Colon (tissue), 2 donors: ENCODE results near the gene RBM20.

ENCODE experiments used
- FAIRE-seq: peaks from 2 replicates; lab custom pipeline; 2012; peaks lifted over from hg19 to GRCh38; lab: Jason Lieb, UNC
- donor health status: control.
- donor health status: control.

The RBM20 gene

DNA sequence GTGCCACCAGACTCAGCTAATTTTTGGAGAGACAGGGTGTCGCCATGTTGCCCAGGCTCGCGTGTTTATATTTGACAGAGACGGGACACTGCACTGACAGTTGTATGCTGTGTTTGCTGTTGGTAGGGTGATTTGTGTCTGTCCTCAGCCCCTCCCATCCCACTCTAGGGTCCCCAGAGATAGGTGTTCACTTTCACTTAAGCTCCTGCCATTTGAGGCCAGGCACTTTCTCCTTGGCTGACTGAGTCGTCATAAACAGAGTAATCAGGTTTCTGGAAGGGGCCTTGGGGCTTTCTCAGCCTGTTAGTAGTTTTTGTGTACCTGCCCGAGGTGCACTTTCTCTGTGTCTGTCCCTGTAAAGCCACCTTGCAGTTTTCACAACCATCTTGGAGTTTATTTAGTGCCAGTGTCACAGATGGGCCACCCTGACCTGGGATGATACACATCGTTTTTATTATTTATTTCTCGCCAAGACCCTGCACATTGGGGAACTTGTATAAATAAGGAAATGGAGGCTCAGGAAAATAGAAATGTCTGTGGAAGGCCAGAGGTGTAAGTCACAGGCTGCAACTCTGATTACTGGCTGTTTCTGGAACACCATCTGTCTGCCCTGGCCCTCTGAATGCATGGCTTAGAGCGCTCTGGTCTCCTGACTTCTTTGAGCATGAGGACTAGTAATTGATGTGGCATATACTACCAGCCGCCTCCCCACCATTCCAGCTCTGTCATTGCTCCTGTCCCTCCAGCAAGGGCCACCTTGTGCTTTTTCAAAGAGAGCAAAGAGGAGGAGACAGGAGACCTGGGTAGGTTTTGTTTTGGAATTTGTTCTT lies 145.7 kb downstream of the RBM20 start:
- no peak for FAIRE-seq

DNA sequence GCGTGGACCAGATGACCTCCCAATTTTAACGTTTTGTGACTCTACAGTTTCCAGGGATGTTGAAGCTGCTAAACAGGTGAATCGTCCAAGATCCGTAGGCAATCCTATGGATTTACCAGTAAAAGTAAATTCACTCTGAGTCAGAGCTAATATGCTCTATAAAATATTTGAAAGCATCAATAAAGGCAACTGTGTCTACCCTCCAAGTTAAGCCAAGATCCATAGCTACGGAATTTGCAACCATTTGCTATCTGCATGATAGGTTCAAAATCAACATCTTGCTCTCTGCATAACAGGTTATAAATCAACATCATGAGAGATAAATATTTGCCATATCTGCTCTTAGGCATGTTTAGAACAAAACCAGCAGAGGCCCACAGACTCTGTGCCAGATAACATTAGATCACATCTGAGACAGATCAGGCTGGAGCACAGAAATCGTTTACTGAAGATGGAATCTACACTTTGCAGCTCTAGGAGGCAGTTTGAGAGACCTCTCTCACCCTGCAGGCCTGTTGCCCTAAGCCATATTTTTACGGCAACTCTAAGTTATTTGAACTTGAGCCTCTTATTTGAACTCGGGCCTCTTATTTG lies 146.9 kb downstream of the RBM20 start:
- FAIRE-seq, result no peak

DNA sequence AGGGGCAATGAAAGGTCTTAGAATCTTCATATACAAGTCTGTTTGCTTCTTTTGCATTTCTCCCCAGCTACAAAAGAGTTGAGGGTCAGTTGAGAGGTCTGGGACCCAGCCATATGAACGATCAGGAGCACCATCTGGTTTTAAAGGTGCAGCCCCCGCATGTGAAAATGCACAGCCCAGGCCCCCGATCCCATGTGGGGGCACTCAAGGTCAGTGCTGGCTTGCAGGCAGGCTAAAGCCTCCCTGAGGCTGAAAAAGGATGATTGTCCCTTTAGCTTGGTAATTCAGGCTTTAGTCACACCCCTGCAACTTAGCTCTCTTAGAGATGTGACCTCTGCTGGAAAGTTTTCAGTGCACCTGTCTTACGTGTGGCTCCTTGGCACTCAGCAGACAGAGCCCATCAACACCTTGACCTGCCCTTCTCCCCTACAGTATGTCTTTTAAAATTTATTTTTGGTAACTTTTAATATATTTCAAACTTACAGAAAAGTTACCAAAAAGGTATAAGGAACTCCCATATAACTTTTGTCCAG lies 147.5 kb downstream of the RBM20 start:
- no peak for FAIRE-seq

GRCh38 chr10:110792476-110793125 lies 148.5 kb downstream of the RBM20 start:
- FAIRE-seq, result no peak

DNA sequence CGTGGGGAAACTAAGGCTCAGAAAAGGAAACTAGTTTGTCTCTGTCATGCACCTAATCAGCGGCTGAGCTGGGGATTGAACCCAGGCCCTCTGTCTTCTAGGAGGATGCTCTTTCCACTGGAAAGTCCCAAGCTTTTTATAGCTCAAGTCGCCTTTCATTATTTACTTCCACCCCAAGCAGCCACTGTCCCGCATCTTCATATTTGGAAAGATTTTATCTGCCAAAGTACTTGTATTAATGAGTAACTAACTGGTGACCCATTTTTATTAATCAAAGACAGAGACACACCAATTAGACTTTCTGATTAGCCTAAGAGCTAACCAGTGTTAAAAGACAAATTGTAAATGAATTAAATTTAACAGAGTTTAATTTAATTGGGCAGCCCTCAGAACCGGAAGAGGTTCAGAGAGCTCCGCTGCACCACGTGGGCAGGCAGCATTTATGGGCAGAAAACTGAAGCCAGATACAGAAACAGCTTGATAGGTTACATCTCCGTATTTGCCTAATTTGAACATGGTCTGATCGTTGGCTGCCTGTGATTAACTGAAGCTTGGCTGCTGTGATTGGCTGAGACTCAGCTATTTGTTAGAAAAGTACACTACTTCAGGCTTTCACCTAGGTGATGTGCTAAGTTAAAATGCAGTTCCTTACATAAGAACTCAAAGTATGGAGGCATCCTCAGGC lies 149.1 kb downstream of the RBM20 start:
- no peak for FAIRE-seq

DNA sequence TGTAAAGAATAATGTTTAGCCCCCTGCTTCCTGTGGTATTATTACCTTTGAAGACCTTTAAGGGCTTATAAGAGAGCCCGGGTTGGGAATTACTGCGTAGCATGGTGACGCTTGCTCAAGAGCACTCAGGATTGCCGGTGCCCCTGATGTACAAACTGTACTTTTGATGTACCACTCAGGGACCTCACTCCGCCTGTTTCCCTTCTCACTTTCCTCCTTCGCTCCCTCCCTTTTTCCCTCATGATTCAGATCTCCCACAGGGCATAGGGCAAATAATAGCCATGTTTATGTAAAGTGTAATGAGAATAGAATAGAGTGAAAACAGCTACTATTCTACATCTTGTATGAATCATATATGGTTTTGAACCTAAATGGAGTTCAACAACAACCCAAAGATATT lies 149.8 kb downstream of the RBM20 start:
- no peak for FAIRE-seq

DNA sequence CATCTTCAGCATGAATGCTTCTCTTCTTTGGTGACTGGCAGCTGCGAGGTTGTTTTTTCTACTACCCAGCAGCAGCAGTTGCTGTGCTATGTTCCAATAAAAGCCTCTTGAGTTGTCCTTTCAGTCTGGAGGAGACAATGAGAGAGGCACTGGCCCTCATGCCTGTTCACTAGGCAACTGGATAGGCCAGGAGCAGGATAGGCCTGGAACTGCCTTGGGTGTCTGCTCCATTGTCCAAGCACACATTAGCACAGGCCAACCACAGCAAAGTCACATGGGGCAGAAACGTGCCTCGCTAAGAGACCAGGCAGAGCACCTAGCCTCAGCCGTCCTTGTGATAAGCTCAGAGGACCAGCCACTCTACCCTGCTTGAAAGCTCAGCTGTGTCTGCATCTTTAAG lies 150.7 kb downstream of the RBM20 start:
- no peak for FAIRE-seq

DNA sequence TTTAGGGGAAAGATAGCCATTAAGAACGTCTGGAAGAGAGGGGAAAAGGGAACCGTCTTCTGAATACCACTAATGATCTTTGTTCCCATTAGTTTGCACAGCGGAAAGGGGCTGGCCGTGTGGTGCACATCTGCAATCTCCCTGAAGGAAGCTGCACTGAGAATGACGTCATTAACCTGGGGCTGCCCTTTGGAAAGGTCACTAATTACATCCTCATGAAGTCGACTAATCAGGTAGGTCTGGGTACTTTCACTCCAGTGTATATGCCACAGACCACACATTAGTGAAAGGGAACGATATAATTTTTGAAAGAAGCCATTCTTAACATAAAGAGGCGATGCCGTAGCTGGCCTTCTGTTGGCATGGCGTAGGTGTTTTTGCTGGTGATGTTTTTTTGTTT lies 153.3 kb downstream of the RBM20 start:
- FAIRE-seq, result no peak

- no peak for FAIRE-seq
These were observed 154.2 kb downstream of the RBM20 start for GRCh38 chr10:110798340-110798739.

GRCh38 chr10:110802090-110802489 lies 158.0 kb downstream of the RBM20 start:
- no peak for FAIRE-seq

DNA sequence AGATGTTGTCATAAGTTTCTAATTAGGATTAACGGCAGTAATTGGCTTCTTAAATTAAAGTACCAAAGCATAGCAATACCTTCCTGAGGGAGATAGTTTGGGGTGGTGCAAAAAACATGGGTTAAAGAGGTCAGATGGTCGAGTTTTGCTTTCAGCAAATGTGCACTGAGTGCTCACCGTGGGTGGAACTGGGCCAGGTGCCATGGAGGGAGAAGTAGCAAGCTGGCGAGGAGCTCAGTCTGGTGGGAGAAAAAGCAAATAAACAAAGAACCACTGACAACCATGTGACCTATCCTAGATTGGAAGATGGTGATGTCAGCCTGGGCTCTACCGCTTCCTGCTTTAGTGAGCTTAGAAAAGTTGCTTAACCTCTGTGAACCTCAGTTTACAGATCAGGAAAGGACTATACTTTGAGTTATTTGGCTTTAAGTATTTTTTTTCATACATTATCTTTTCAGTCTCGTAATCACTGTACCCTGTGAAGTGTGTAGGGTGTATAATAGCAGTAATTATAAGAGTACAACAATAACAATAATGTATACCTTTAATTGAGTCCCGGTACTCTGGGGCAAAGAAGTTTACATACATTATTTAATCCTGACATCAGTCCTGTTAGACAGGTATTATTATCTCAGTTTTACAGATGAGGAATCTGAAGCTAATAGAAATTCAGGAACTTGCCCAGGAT lies 158.6 kb downstream of the RBM20 start:
- peak; percentile 76 for FAIRE-seq

DNA sequence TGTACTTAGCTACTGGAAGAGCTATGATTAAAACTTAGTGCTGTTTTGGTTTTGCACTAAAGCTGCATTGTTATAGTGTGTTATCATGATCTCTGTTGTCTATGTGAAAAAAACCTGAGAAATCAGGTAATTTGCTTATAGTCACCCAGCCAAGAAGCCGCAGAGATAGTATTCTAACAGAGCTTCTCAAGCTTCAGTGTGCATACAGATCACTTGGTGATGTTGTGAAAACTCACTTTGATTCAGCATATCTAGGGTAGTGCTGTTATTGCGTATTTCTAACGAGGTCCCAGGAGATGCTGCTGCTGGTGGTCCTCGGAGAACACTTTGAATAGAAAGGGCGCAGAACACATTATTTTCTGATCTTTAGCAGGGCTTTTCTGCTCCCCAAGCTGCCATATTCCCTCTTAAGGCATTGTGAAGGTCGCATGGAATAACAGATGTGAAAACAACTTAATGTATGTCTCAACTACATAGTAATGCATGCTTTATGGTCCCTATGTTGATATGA lies 159.2 kb downstream of the RBM20 start:
- no peak for FAIRE-seq

GRCh38 chr10:110803830-110804338 lies 159.7 kb downstream of the RBM20 start:
- FAIRE-seq, result no peak

DNA sequence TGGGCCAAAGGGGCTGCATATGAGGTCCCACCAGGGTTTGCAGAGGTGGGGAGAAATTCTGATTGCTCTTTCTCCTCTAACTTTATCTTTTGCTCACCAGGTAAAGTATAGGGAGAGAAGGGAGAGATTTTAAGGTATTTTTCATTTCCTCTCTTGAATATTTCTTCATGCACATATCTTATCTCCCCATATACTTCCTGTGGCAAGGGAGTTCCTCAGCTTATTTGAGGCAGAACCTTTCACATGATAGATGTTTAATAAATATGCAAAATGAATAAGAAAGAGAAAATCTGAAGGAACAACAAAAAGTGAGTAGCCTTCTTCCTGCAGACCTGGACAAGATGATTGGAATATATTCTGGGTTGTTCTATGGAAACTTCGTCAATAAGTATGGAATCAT lies 160.2 kb downstream of the RBM20 start:
- no peak for FAIRE-seq

DNA sequence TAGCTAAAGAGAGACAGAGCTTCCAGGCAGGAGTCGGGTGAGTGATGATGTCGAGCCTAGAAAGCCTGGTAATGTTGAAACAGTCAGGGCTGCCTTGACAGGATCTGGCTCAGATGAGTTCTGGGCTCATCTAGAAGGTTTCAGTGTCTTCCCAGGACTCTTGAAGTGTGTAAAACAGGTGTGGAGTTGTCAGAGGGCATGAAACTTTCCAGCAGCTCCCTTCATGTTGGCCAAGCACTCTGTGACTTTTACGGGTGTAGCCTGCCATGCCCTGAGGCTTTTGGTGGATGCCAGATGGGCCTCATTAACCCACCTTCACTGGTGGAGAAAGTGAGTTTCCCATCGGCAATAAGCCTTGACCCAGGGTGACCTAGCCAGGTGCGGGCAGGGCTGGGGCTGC lies 161.2 kb downstream of the RBM20 start:
- FAIRE-seq, result no peak

GRCh38 chr10:110806335-110806734 lies 162.2 kb downstream of the RBM20 start:
- FAIRE-seq, result no peak

DNA sequence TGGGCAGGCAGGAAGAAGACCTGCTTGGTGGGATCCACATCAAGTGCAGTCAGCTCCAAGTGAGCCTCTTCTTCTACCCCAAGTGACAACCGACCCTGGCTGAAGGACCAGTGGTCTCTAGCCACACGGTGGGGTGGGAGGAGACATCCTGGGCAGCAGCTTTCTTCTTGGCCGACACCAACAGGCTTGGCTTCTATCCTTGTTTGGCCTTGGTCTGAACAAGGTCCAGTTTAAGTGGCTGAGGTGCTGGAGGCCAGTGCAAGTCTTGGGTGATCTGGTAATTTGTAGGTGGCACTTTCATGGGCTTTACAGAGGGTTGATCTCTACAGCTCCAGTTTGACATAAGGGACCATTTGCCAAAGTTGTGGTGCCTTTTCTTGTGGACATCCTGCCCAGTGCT lies 164.0 kb downstream of the RBM20 start:
- FAIRE-seq, result no peak

DNA sequence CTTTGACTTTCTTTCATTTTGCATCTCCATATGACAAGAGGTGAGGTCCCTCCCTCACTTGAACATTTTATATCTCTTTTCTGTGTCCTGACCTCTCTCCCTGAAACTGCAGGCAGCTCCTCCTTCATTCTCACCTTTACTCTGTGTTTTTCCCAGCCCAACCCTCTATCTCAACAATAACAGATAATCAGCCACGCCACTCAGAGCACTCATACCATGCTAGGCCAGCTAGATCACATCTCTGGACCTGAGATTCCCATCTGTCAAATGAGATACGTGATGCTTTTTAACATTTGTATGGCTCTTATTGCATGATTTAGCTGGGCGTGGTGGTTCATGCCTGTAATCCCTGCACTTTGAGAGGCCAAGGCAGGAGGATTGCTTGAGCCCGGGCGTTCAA lies 164.5 kb downstream of the RBM20 start:
- no peak for FAIRE-seq

DNA sequence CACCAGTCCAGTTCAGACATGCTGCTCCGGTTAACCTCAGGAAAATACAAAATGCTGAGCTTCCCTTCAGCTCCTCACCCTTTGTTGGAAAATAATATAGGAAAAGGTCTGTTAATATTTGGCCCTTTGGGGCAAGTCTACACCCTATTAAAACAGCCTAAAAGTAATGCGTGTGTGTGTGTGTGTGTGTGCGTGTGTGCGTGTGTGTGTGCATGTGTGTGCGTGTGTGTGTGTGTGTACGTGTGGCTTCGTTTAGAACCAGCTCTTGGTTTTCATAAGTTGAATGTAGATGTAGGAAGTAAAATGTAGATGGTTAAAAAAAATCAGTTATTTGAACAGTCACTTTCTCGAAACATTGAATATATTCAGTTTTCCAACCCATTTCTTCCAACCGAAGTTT lies 166.5 kb downstream of the RBM20 start:
- no peak for FAIRE-seq

- FAIRE-seq, result no peak
These were observed 167.8 kb downstream of the RBM20 start for GRCh38 chr10:110811791-110812581.

- FAIRE-seq, result no peak
These were observed 168.4 kb downstream of the RBM20 start for GRCh38 chr10:110812583-110812982.
